ENCODE results near the gene MS4A15.

DNA sequence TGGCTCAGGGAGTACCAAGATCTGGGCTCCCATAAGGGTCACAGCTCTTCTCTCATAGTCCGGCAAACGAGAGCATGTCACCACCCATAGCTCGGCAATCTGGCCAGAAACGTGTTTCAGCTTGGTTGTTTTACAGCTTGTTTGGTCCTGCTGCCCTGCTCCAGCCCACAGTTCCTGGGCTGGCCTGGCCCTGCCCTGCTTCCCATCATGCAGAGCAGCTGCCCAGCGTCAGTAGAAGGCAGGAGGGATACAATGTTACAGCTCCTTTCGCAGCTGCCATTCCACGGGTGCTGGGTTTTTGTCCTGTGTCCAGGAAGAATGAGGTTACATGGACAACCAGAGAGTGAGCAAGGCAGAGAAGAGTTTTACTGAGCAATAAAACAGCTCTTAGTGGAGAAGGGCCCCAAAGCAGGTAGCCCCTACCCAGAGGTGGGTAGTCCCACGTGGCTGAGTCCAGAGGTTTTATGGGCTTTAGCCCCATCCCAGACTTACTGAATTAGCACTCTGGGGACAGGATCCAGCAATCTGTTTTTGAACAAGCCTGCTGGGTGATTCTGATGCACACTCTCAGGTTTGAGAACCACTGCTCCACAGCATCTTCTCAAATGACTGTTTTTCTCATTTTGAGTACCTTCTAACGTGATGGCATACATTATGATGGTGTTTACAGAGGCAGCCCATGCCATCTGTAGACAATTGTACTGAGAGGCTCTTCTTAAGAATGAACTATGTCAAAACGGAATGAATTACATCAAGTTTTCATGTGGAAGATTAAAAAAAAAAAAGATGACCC, 37.9 kb upstream of the MS4A15 start:
- TF ChIP-seq, protein P1, sequence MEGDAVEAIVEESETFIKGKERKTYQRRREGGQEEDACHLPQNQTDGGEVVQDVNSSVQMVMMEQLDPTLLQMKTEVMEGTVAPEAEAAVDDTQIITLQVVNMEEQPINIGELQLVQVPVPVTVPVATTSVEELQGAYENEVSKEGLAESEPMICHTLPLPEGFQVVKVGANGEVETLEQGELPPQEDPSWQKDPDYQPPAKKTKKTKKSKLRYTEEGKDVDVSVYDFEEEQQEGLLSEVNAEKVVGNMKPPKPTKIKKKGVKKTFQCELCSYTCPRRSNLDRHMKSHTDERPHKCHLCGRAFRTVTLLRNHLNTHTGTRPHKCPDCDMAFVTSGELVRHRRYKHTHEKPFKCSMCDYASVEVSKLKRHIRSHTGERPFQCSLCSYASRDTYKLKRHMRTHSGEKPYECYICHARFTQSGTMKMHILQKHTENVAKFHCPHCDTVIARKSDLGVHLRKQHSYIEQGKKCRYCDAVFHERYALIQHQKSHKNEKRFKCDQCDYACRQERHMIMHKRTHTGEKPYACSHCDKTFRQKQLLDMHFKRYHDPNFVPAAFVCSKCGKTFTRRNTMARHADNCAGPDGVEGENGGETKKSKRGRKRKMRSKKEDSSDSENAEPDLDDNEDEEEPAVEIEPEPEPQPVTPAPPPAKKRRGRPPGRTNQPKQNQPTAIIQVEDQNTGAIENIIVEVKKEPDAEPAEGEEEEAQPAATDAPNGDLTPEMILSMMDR (IDR thresholded peaks at IDR 0.05): no peak
- no peak for TF ChIP-seq POLR2A (IDR thresholded peaks at IDR 0.05)
